BE2C (cell line): ENCODE measurements around the gene PTOV1.

Experiments
- DNase-seq: peaks from one replicate; pipeline ENCODE4 v3.0.0-alpha.2; 2020
- H3K27me3 ChIP-seq: fragments of 250-450 bp; sonication (Bioruptor Pico); 2 replicates; pipeline ENCODE4 v1.5.1; 2020; ENCODE audit warnings: mild to moderate bottlenecking
- H3K36me3 ChIP-seq: fragments of 250-450 bp; sonication (Bioruptor Pico); 2 replicates; pipeline ENCODE4 v1.5.1; 2020; ENCODE audit warnings: mild to moderate bottlenecking
- H3K4me1 ChIP-seq: fragments of 250-450 bp; sonication (Bioruptor Pico); 2 replicates; pipeline ENCODE4 v1.5.1; 2020
- H3K4me3 ChIP-seq: 2 replicates; pipeline ENCODE4 v1.5.1; 2011; ENCODE audit warnings: low read depth, low read length
- H3K9me3 ChIP-seq: fragments of 250-450 bp; sonication (Bioruptor Pico); 2 replicates; pipeline ENCODE4 v1.5.1; 2020
- TF ChIP-seq, protein P1 (sequence below): IDR thresholded peaks from 2 replicates; pipeline ENCODE4 v1.5.1; 2012; ENCODE audit warnings: mild to moderate bottlenecking, low read depth, low read length

Gene PTOV1

DNA sequence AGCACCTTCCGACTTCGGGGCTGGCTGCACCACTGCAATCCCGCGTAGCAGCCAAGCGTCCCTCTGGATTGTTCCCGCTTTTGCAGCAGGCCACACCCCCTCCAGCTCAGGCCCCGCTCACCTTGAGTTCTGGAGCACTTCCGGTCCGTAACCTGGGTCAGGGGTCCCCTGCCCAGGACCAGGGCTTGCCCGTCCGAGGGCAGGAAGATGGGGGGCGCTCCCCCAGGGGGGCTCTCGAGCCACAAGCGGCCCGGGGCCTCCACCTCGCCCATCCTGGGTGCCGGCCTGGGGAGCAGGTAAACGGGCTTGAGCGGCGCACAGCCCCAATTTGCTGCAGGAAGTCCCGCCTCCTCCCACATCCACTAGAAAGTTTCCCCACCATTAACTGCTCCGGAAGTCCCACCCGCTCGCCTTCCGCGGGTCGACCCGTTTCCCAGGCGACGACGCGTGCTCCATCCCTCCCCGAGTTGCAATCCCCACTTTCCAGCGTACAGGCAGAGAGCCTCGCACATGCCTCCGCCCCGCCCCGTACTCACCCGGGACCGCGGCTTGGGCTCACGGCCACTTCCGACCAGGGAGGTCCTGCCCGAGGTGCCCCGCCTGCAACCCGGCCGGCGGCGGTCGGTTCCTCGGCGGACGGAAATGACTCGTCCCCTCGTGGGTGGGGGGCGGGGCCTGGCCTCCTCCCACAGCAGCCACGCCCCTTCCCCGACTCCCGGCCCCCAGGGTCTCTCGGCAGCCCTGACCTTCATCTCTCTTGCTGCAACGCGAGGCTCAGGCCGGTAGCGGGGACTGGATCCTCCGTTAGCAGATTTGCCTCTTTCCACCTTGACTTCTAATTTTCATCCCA lies 16.2 kb downstream of the PTOV1 start, which contains the start of gene PNKP:
TSS of gene PNKP (minus strand) at position 644 of the 850 bp plus-strand sequence. CDS start at position 272, 372 bp downstream.
- H3K27me3 ChIP-seq, result no peaks in the 10 kb centered on the region
- peaks cover 35% of the 10 kb centered on the region for H3K36me3 ChIP-seq
- no peaks in the 10 kb centered on the region; the same call in 1 of the 2 replicates for H3K9me3 ChIP-seq
- H3K4me3 ChIP-seq, result peak within 1 kb of the TSS; percentile 87
- TF ChIP-seq, protein P1, sequence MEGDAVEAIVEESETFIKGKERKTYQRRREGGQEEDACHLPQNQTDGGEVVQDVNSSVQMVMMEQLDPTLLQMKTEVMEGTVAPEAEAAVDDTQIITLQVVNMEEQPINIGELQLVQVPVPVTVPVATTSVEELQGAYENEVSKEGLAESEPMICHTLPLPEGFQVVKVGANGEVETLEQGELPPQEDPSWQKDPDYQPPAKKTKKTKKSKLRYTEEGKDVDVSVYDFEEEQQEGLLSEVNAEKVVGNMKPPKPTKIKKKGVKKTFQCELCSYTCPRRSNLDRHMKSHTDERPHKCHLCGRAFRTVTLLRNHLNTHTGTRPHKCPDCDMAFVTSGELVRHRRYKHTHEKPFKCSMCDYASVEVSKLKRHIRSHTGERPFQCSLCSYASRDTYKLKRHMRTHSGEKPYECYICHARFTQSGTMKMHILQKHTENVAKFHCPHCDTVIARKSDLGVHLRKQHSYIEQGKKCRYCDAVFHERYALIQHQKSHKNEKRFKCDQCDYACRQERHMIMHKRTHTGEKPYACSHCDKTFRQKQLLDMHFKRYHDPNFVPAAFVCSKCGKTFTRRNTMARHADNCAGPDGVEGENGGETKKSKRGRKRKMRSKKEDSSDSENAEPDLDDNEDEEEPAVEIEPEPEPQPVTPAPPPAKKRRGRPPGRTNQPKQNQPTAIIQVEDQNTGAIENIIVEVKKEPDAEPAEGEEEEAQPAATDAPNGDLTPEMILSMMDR, result no peak
- peak; percentile 94 for DNase-seq
- H3K4me1 ChIP-seq, result peaks cover 34% of the 10 kb centered on the region

DNA sequence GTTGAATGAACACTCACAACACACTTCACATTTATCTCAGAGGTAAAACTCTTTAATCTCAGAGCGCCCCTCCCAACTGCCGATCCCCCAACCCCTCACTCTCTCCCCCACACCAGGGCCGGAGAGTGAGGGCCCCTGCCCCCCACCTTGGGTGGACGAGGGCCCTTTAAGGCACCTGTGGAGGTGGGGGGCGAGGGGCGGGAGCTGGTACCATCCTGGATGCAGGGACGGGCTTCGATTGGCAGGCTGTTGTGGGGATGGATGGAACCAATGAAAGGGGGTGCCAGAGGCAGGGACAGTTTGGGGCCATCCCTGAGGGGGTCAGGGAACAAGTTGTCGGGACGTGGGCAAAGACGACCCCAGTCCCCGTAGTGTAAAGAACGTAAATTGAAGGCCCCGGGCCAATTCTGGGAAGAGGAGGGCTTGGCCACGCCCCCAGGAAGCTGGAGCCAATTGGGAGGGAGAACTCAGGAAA lies 18.1 kb downstream of the PTOV1 start:
- peak overlapping the region; percentile 57 for H3K4me3 ChIP-seq
- peaks cover 31% of the 10 kb centered on the region for H3K4me1 ChIP-seq
- DNase-seq, result no peak
- TF ChIP-seq, protein P1, result no peak
- H3K9me3 ChIP-seq, result no peaks in the 10 kb centered on the region
- no peaks in the 10 kb centered on the region for H3K27me3 ChIP-seq
- peaks cover 17% of the 10 kb centered on the region for H3K36me3 ChIP-seq

DNA sequence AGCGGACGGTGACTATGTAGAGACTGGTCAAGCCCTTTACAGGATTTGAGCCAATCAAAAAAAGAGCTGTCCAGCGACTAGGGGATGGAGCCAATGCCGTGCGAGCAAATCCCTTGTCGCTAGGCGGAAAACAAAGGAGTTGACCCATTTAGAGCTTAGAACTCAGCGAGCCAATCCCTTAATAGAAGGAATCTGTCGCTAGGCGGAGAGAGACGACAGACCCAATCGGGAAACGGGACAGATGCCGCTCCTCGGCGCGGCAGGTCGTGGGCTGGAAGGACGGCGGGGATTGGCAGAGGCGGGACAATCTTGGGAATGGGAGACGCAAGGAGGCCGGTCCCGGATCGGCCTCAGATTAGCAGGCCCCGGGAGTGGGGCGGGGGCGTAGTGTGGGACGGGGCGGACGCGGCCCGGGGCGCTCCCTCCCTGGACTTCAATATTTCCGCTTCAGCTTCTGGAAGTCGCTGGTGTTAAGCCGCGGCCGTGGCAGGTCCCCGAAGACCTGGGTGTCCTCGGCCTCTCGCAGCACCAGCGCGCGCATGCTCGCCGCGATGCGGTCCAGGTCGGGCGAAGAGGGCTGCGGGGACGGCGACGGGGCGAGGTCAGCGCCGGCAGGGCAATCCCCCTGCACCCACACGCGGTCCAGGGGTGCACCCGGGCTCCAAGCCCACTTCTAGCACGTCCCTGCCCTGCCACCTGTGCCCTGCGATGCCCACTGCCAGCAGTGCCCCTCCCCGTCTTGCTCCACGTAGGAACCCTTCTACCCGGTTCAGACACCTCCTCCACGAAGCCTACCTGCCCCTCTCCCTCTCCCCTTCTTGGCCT lies 18.7 kb downstream of the PTOV1 start:
- TF ChIP-seq, protein P1, result no peak
- H3K4me1 ChIP-seq, result peaks cover 31% of the 10 kb centered on the region
- peaks cover 12% of the 10 kb centered on the region for H3K36me3 ChIP-seq
- H3K9me3 ChIP-seq, result no peaks in the 10 kb centered on the region
- no peaks in the 10 kb centered on the region for H3K27me3 ChIP-seq
- peak; percentile 96 for DNase-seq
- peak overlapping the region; percentile 57 for H3K4me3 ChIP-seq

DNA sequence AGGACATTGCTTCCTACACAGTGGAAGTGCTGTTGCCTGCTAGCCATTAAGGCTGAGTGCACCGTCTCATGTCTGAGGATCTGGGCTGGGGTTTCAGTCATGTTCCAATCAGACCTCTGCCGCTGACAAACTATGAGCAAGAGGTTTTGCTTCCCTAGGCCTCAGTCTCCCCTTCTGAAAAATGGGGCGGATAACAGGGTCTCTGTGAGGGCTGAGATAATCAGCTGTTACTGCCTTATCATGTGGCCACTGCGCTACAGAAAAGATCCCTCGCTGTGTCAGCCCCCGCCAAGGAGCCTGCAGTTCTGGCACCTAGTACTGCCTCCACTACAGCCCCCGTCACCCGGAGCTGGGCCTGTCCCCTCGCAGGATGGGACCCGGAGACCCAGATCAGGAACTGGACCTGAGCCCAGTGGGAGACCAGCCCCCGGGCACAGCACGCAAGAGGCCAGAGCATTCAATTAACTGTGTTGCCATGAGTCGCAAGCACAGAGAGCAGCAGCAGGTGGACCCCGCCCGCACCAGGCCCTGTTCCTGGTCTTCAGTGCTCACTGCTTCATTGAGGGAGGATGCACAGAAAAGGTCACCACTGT lies 19.4 kb downstream of the PTOV1 start:
- Histone ChIP-seq H3K4me3 (peak overlapping the region; percentile 57), H3K27me3 (no peaks in the 10 kb centered on the region), H3K9me3 (no peaks in the 10 kb centered on the region), H3K4me1 (peaks cover 27% of the 10 kb centered on the region), H3K36me3 (peaks cover 8% of the 10 kb centered on the region)
- DNase-seq, result peak; percentile 61
- TF ChIP-seq, protein P1, result no peak

DNA sequence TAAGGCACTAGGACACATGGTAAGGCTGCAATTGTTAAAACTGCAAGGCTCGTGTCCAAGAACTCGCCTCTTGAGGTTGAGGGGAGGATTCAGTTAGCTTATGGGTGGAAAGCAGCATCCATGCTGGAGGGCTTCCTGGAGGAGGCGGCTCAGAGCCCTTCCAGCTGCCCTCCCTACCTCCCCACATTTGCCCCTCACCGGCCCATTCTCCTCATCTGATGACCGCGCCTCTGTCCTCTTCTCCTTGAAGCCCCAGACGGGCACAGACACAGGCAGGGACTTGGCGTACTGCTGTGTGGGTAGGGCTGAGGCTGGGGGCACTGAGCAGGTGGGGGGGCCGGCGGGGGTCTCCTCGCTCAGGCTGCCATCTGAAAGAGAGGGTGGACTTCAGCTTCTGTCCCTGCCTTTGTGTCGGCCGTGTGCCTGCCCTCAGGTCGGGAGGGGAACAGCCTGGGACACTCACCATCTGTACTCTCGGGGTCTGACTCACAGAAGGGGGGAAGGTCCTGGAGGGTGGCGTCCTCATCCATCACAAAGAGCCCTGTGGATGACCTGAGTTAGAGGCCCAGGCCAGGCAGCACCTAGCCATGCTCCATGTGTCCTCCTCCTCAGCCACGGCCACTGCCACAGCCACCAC lies 20.5 kb downstream of the PTOV1 start:
- Histone ChIP-seq H3K4me1 (peaks cover 19% of the 10 kb centered on the region), H3K9me3 (no peaks in the 10 kb centered on the region), H3K27me3 (no peaks in the 10 kb centered on the region), H3K4me3 (no peak overlapping the region), H3K36me3 (peaks cover 2% of the 10 kb centered on the region; the same call in 1 of the 2 replicates)
- TF ChIP-seq, protein P1, result no peak
- no peak for DNase-seq
